H1 (cell line): ENCODE measurements around the gene CDH16.

ENCODE experiments used
- CREB1 ChIP-seq: IDR thresholded peaks from 2 replicates; pipeline ENCODE4 v1.6.1; 2012; ENCODE audit warnings: inconsistent platforms
- CTCF ChIP-seq, 3 experiments: IDR thresholded peaks; 1 replicate in 2 of 3; 2 replicates in 1 of 3; pipeline versions ENCODE4 v1.5.1 to v1.6.1; 2011; ENCODE audit warnings: low read length in 3 of 3, mild to moderate bottlenecking in 3 of 3, inconsistent platforms in 2 of 3, low read depth in 1 of 3, moderate library complexity in 1 of 3; ENCODE audit not compliant: insufficient read depth in 1 of 3; ENCODE audit errors: control extremely low read depth in 1 of 3
- EGR1 ChIP-seq: IDR thresholded peaks from 2 replicates; pipeline ENCODE4 v1.6.1; 2011; ENCODE audit warnings: low read depth, low read length, borderline replicate concordance
- EZH2 ChIP-seq: fragments of 200-600 bp; sonication (generic); IDR thresholded peaks from 2 replicates; pipeline ENCODE4 v1.7.1; 2012; ENCODE audit warnings: low read depth, mild to moderate bottlenecking, moderate library complexity, low read length, inconsistent platforms; ENCODE audit not compliant: severe bottlenecking
- MAX ChIP-seq: IDR thresholded peaks from 2 replicates; pipeline ENCODE4 v1.6.1; 2012; ENCODE audit warnings: inconsistent platforms
- PHF8 ChIP-seq: fragments of 200-600 bp; sonication (generic); conservative IDR thresholded peaks from 2 replicates; pipeline ENCODE4 v1.7.1; 2012; ENCODE audit warnings: low read depth, mild to moderate bottlenecking, inconsistent platforms, low read length, moderate library complexity
- POLR2A ChIP-seq, 2 experiments: IDR thresholded peaks; 1 replicate in 1 of 2; 2 replicates in 1 of 2; pipeline ENCODE4 v1.6.1; 2011; ENCODE audit warnings: low read depth in 2 of 2, low read length in 2 of 2, mild to moderate bottlenecking in 2 of 2; ENCODE audit errors: control extremely low read depth in 1 of 2
- POLR2AphosphoS5 ChIP-seq: IDR thresholded peaks from 2 replicates; pipeline ENCODE4 v1.6.1; 2011; ENCODE audit warnings: low read depth, low read length
- RFX5 ChIP-seq: IDR thresholded peaks from 2 replicates; pipeline ENCODE4 v1.6.1; 2011; ENCODE audit warnings: low read depth, low read length, improper control_type of control experiment, borderline replicate concordance
- SIRT6 ChIP-seq: IDR thresholded peaks from one replicate; pipeline ENCODE4 v1.7.1; 2012; ENCODE audit warnings: low read length, inconsistent platforms
- SRF ChIP-seq: IDR thresholded peaks from 2 replicates; pipeline ENCODE4 v1.6.1; 2011; ENCODE audit warnings: mild to moderate bottlenecking, low read depth, low read length, moderate library complexity

DNA sequence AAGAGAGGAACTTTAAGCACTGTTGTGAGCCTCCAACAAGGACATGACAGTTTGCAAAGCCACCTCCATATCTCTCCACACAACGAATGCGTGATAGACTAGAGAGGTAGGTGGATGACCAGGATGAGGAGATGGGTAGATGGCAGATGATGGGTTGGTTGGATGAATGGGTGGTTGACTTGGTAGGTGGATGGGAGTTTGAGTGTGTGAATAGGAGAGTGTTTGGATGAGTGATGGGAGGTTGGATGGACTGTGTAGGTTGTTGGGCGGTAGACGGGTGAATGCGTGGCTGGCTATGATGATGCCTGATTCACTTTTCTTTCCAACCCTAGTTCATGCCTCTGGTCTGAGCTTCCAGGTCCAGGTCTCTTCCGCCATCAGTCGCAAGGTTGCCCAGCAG is 4.1 kb downstream of the CDH16 start:
- TF ChIP-seq EZH2 (no peak), SRF (no peak), POLR2AphosphoS5 (no peak), EGR1 (no peak), PHF8 (no peak), CREB1 (no peak), RFX5 (no peak), MAX (no peak), CTCF (IDR thresholded peaks at IDR 0.05; ENCODE audit: control extremely low read depth in 1 of 3, insufficient read depth in 1 of 3, low read depth in 1 of 3, low read length in 3 of 3) (no peak), POLR2A (IDR thresholded peaks at IDR 0.05; ENCODE audit: control extremely low read depth in 1 of 2, low read depth in 2 of 2, low read length in 2 of 2) (no peak), SIRT6 (no peak)
